Measurements from ENCODE around the gene STK35. TPM values are rescaled to one million over a fixed set of nuclear protein-coding genes. Genes with fewer than 3 reads are reported as not detected.

The STK35 gene
- total and polyA plus RNA-seq, 2 of the 13 experiments (the other 11 are each of a cell fraction or from before 2014, with no cell fraction given): 27.4 to 29.8 TPM

GRCh38 chr20:2101865-2102584 lies 398 bp downstream of the STK35 start (continued):
- TF ChIP-seq CEBPG (CRISPR knock-in tag; IDR thresholded peaks at IDR 0.05): 0 out of 2 replicates have a peak, but pooled peaks have one; percentile 28
- TF ChIP-seq WIZ (CRISPR knock-in tag; IDR thresholded peaks at IDR 0.05): no peak
- peak; percentile 92; the same call in 1 of the 2 replicates for TF ChIP-seq THAP7 (CRISPR knock-in tag; IDR thresholded peaks at IDR 0.05)
- no peak for TF ChIP-seq SIX4 (CRISPR knock-in tag; IDR thresholded peaks at IDR 0.05)
- peak; percentile 97 for TF ChIP-seq FOXK1 (CRISPR knock-in tag; IDR thresholded peaks at IDR 0.05; ENCODE audit: borderline replicate concordance, low read depth)
- no peak for TF ChIP-seq AFF4 (CRISPR knock-in tag; IDR thresholded peaks at IDR 0.05)
- TF ChIP-seq MTA3 (CRISPR knock-in tag; IDR thresholded peaks at IDR 0.05): peak; percentile 23; the same call in 1 of the 2 replicates
- no peak for TF ChIP-seq ATRX (CRISPR knock-in tag; IDR thresholded peaks at IDR 0.05; ENCODE audit: borderline replicate concordance)
- no peak for TF ChIP-seq SOX6 (IDR thresholded peaks at IDR 0.05)
- TF ChIP-seq SOX6 (CRISPR knock-in tag; IDR thresholded peaks at IDR 0.05): peak; percentile 78
- peak; percentile 57; the same call in 1 of the 2 replicates for TF ChIP-seq ZFP82 (CRISPR knock-in tag; IDR thresholded peaks at IDR 0.05; ENCODE audit: borderline replicate concordance)
- TF ChIP-seq AKNA (CRISPR knock-in tag; IDR thresholded peaks at IDR 0.05; ENCODE audit: borderline replicate concordance): peak; percentile 76; the same call in 1 of the 2 replicates
- TF ChIP-seq SRSF4 (IDR thresholded peaks at IDR 0.05; ENCODE audit: low read depth, low read length, poor library complexity, severe bottlenecking): no peak
- no peak for TF ChIP-seq FIP1L1 (IDR thresholded peaks at IDR 0.05; ENCODE audit: borderline replicate concordance, insufficient read depth, low read depth, low read length)
- TF ChIP-seq NFE2L2 (IDR thresholded peaks at IDR 0.05; ENCODE audit: low read length): no peak
- TF ChIP-seq RAD51 (IDR thresholded peaks at IDR 0.05; ENCODE audit: borderline replicate concordance): no peak
- peak; percentile 23 for TF ChIP-seq ZNF256 (CRISPR knock-in tag; conservative IDR thresholded peaks at IDR 0.05)
- no peak for TF ChIP-seq TCF7L2 (IDR thresholded peaks at IDR 0.05; ENCODE audit: low read depth, low read length)
- peak; percentile 93 for TF ChIP-seq POGK (CRISPR knock-in tag; conservative IDR thresholded peaks at IDR 0.05)

Measured in HepG2 (cell line).